Loucy (cell line): ENCODE data around the gene TMEM163.

ENCODE experiments used
- CTCF ChIP-seq: fragments of 200-600 bp; sonication (generic); conservative IDR thresholded peaks from 2 replicates; pipeline ENCODE4 v1.5.1; 2014; ENCODE audit warnings: mild to moderate bottlenecking, antibody characterized with exemption, low read length
- EZH2phosphoT487 ChIP-seq: fragments of 200-600 bp; IDR thresholded peaks from 2 replicates; pipeline ENCODE4 v1.6.1; 2018; ENCODE audit warnings: antibody characterized with exemption, mild to moderate bottlenecking, moderate library complexity, borderline replicate concordance

- TF ChIP-seq CTCF (no peak), EZH2phosphoT487 (no peak)
Observed at GRCh38 chr2:134572314-134573084, 146.3 kb downstream of the TMEM163 start.
